ENCODE data around the gene AREG.

AREG gene

DNA sequence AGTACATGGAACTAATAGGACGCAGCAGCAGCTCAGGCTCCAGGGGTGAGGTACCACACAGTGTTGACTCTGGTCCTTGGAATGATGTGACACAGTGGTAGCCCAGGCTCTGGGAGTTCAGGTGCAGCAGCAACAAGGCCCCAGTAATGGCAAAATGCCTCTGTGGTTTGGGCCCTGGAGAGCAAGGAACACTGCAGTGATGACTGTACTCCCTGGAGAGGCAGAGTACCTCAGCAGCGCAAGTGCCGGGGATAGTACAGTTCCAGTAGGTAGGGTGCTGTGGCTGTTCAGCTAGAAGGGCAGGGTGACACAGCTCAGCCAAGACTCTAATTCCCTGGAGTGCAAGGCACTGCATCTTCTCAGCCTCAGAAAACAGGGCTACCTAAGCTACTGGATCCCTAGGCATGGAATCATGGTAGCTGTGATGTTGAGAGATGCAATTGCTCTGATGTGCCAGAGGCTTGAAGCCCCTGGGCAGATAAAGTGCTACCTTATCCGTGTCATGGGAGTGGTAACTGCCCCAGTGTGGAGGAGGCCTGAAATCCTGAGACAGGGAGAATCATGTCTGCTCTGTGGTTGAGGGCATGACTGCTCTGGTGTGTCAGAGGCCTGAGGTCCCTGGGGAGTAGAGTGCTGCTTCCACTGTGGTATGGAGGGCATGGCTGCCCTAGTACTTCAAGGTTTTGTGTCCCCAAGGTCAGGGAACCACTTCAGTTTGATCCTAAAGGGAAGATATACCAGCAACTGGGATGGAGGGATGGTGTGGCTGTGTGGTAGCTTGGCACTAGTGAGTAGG, 55.2 kb downstream of the AREG start:
- no peak for DNase-seq (ENCODE audit: low read depth, low spot score)
- H3K27ac ChIP-seq: no peak overlapping the region

GRCh38 chr4:74501579-74501978, 56.6 kb downstream of the AREG start:
- no peak for DNase-seq (ENCODE audit: low read depth, low spot score)
- H3K27ac ChIP-seq: peak overlapping the region; percentile 53

GRCh38 chr4:74503580-74503979, 58.6 kb downstream of the AREG start:
- H3K27ac ChIP-seq: peak overlapping the region; percentile 58
- no peak for DNase-seq (ENCODE audit: low read depth, low spot score)

- no peak for DNase-seq (ENCODE audit: low read depth, low spot score)
- H3K27ac ChIP-seq: peak overlapping the region; percentile 58
These were observed 59.3 kb downstream of the AREG start for GRCh38 chr4:74504212-74504611.

All from epithelial cell of prostate (primary cell).